Spinal cord (tissue), 10 donors: ENCODE measurements around the gene LSM7. TPM values are rescaled to one million over a fixed set of nuclear protein-coding genes. Genes with fewer than 3 reads are reported as not detected.
A peak's percentile ranks its signal among the peaks of the same experiment; 100 is the strongest.
"Not testable (repeated sequence)": the region's sequence is repeated elsewhere in the genome, so short reads cannot be mapped to it uniquely, and the experiment has no call there.

Experiments used
- DNase-seq, 6 donors: peaks; one replicate each; pipeline versions ENCODE4 v3.0.0 to v3.0.0-alpha.2; 2013 to 2015; ENCODE audit warnings: low spot score in 6 of 6, low read depth in 4 of 6
- H3K27ac ChIP-seq: one replicate; pipeline ENCODE4 v1.5.1; 2013; ENCODE audit warnings: low read depth, low read length, control low read depth
- H3K27me3 ChIP-seq: one replicate; pipeline ENCODE4 v1.6.1; 2013; ENCODE audit warnings: low read length; ENCODE audit not compliant: control insufficient read depth, insufficient read depth
- H3K36me3 ChIP-seq: one replicate; pipeline ENCODE4 v1.6.1; 2013; ENCODE audit warnings: low read length; ENCODE audit not compliant: control insufficient read depth, insufficient read depth
- H3K4me1 ChIP-seq: one replicate; pipeline ENCODE4 v1.6.1; 2013; ENCODE audit warnings: low read length; ENCODE audit not compliant: control insufficient read depth, insufficient read depth
- H3K4me3 ChIP-seq: one replicate; pipeline ENCODE4 v1.5.1; 2013; ENCODE audit warnings: low read depth, low read length, control low read depth
- H3K9me3 ChIP-seq: one replicate; pipeline ENCODE4 v1.6.1; 2013; ENCODE audit warnings: low read length; ENCODE audit not compliant: control insufficient read depth, insufficient read depth
- WGBS: methylation state at CpG from one replicate; pipeline ENCODE4 v1.1.5; 2013; ENCODE audit warnings: missing lambda C conversion rate; ENCODE audit not compliant: insufficient coverage; 5-methylcytosine and 5-hydroxymethylcytosine counted together
- polyA plus RNA-seq, 2 donors: library from polyadenylated mRNA; unstranded; fragments of 120-200 nt; gene quantifications; one replicate each; pipeline ENCODE4 v1.2.1, GENCODE V29; 2013; ENCODE audit not compliant: insufficient read length in 2 of 2
- total RNA-seq, 2 donors: library from RNA; depleted of rRNA in 1 of 2; stranded (reverse); fragments of 120-200 nt in 1 of 2; fragments of >200 nt in 1 of 2; gene quantifications; one replicate each; pipeline versions ENCODE4 v1.2.3 to v1.2.4, GENCODE V29; 2013 to 2014
- donor health status: healthy.

The LSM7 gene
- total and polyA plus RNA-seq, 4 donors: 48.2 to 165 (median 139) TPM

- peaks cover 23% of the 10 kb centered on the region for H3K27me3 ChIP-seq
- no peak within 1 kb of the TSS for H3K27ac ChIP-seq
- H3K4me1 ChIP-seq: peaks cover 12% of the 10 kb centered on the region
- peaks cover 14% of the 10 kb centered on the region for H3K36me3 ChIP-seq
- H3K9me3 ChIP-seq: no peaks in the 10 kb centered on the region
- WGBS: 8% methylated on average over 35 of the region's 41 CpGs
- peak in 1 of 6 donors; percentile 33 for DNase-seq
- H3K4me3 ChIP-seq: peak within 1 kb of the TSS; percentile 19
Observed at GRCh38 chr19:2282062-2282861, 46.1 kb downstream of the LSM7 start, which contains the start of gene PEAK3. Gene PEAK3 (minus strand): TSS chr19:2282175. CDS start chr19:2280931, 1,244 bp downstream.

- peaks cover 19% of the 10 kb centered on the region for H3K36me3 ChIP-seq
- H3K9me3 ChIP-seq, H3K4me3 ChIP-seq, H3K27ac ChIP-seq, DNase-seq: not testable (repeated sequence)
- H3K4me1 ChIP-seq: peaks cover 13% of the 10 kb centered on the region
- 12% methylated on average over 5 of the region's 16 CpGs for WGBS
- H3K27me3 ChIP-seq: peaks cover 23% of the 10 kb centered on the region
Observed at GRCh38 chr19:2281265-2282061, 46.9 kb downstream of the LSM7 start.

GRCh38 chr19:2280633-2281264, 47.6 kb downstream of the LSM7 start:
- Histone ChIP-seq H3K36me3 (peaks cover 25% of the 10 kb centered on the region), H3K27me3 (peaks cover 23% of the 10 kb centered on the region), H3K9me3 (no peaks in the 10 kb centered on the region), H3K4me1 (peaks cover 18% of the 10 kb centered on the region), H3K27ac (no peak overlapping the region), H3K4me3 (no peak overlapping the region)
- 69% methylated on average over 21 of the region's 26 CpGs for WGBS
- no peak for DNase-seq

- Histone ChIP-seq H3K36me3 (peaks cover 45% of the 10 kb centered on the region), H3K27ac (no peak overlapping the region), H3K9me3 (no peaks in the 10 kb centered on the region), H3K4me1 (peaks cover 37% of the 10 kb centered on the region), H3K27me3 (peaks cover 23% of the 10 kb centered on the region), H3K4me3 (no peak overlapping the region)
- 86% methylated on average over 33 of the region's 33 CpGs for WGBS
- DNase-seq: no peak
Observed at GRCh38 chr19:2278459-2279158, 49.8 kb downstream of the LSM7 start.

- DNase-seq: no peak
- WGBS: 86% methylated on average over 2 of the region's 9 CpGs
- H3K27ac ChIP-seq: no peak overlapping the region
- H3K27me3 ChIP-seq: peaks cover 11% of the 10 kb centered on the region
- peaks cover 46% of the 10 kb centered on the region for H3K4me1 ChIP-seq
- no peak overlapping the region for H3K4me3 ChIP-seq
- no peaks in the 10 kb centered on the region for H3K9me3 ChIP-seq
- peaks cover 59% of the 10 kb centered on the region for H3K36me3 ChIP-seq
Observed at GRCh38 chr19:2277138-2277537, 51.2 kb downstream of the LSM7 start.

GRCh38 chr19:2276429-2276986, 51.9 kb downstream of the LSM7 start:
- H3K36me3 ChIP-seq: peaks cover 66% of the 10 kb centered on the region
- no peaks in the 10 kb centered on the region for H3K9me3 ChIP-seq
- no peak overlapping the region for H3K4me3 ChIP-seq
- no peak for DNase-seq
- H3K27me3 ChIP-seq: peaks cover 5% of the 10 kb centered on the region
- WGBS: 93% methylated on average over 14 of the region's 28 CpGs
- no peak overlapping the region for H3K27ac ChIP-seq
- H3K4me1 ChIP-seq: peaks cover 46% of the 10 kb centered on the region

GRCh38 chr19:2275588-2276428, 52.6 kb downstream of the LSM7 start:
- Histone ChIP-seq H3K9me3 (no peaks in the 10 kb centered on the region), H3K4me1 (peaks cover 52% of the 10 kb centered on the region), H3K27ac (no peak overlapping the region), H3K4me3 (no peak overlapping the region), H3K27me3 (peaks cover 3% of the 10 kb centered on the region), H3K36me3 (peaks cover 71% of the 10 kb centered on the region)
- DNase-seq: no peak
- 63% methylated on average over 73 of the region's 74 CpGs for WGBS

- Histone ChIP-seq H3K4me1 (peaks cover 52% of the 10 kb centered on the region), H3K4me3 (no peak overlapping the region), H3K27me3 (no peaks in the 10 kb centered on the region), H3K9me3 (no peaks in the 10 kb centered on the region), H3K27ac (no peak overlapping the region), H3K36me3 (peaks cover 69% of the 10 kb centered on the region)
- peak in 2 of 6 donors; percentile 80 to 83 for DNase-seq
- 39% methylated on average over 12 of the region's 16 CpGs for WGBS
Observed at GRCh38 chr19:2274931-2275535, 53.4 kb downstream of the LSM7 start.
